SW480 (cell line): ENCODE data around the gene CYBA.

ENCODE experiments used
- DNase-seq: peaks from one replicate; pipeline ENCODE4 v3.0.0-alpha.2; 2016; ENCODE audit warnings: low spot score

The CYBA gene

DNA sequence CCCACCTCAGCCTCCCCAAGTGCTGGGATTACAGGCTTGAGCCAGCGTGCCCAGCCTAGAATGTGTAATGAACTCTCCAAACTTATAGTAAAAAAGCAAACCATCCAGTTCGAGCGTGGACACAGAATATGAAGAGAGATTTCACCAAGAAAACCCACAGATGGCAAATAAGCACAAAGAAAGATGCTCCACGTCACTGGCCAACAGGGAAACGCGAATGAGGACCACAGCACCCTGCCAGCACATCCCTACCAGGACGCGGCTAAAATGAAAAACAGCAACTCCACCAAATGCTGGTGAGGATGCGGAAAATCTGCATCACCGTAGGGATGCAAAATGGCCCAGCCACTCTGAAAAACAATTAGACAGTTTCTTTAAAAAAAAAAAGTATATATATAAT, 10.6 kb upstream of the CYBA start:
- DNase-seq, result no peak

DNA sequence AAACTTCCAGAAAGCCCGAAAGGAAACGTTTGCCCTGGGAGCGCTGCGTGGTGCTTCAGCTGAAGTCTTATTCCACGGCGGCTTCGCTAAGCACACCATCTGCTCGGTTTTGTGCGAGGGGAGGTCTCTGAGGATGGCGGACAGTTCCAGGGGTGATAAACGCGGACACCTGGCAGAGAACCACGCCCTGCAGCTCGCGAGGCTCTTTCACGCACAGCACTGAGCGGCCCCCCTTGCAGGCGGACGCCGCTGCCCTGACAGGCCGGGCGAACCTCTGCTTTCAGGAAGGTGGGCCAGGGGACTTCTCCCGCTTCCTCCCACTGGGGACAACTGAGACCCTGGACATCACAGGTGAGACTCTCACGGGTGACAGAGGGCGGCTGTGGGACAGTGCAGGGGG, 8.3 kb upstream of the CYBA start:
- no peak for DNase-seq

DNA sequence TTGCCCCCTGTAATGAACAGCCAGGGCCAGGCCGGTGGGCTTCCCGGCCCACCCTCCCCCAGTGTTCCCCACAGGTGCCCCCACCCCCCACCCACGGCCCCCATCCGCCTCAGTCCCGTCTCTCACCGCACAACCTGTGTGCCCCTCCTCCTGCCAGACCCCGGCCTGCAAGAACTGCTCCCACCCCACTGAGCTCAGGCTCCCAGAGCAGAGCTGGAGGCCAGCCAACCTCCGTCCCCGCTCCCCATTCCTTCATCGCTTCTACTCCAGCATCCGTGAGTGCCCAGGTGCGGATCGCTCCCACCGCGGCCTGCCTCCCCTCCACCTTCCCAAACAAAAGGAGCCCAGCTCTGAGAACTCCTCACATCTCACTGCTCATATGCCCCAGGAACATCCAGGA, 7.9 kb upstream of the CYBA start:
- no peak for DNase-seq

DNA sequence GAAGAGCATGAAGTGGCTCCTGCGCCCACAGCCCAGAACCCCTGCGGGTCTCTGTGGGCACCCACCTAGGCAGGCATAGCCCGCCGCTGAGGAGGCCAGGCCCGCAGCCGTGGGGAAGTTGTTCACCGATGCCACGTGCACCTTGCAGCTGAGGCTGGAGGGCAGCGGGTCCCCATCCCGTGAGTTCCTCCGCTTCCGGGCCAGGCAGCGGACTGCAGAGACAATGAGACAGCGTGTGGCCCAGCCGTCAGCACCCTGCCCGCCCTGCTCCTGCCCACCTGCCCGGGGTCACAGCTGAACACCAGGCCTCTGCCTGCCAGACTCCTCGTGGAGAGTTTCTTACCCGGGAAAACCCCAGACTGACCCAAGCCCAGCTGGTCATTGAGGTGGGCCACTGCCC, 6.5 kb upstream of the CYBA start:
- no peak for DNase-seq

DNA sequence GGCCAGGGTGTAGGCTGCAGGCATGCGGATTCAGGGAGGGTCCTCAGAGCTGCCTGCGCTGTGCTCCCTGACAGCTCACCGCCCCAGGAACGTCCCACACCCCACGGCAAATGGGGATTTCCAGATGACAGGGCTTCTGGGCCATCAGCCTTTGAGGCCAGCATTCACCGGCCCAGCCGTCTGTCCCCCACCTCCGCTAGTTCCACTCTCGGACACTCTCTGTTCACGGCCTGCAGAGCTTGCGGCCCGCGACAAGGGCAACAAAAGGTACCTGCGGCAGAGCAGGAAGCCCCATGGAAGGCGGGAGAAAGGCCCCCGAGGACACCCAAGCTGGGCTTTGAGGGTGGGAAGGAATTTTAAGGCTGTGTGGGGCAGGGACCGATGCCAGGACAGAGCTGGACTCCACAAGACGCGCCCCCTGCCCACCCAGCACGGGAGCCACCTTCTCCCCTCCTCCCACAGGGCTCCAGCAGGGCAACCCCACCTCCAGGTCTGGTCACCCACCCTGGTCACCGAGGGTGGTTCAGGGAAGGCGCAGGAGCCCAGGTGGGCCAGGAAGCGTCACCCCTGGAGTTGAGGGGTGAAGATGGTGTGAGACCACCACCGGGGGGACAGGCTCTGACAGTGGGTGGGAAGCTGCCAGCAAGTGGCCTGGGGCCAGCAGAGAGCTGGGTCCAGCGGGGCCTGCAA, 5.6 kb upstream of the CYBA start:
- DNase-seq, result no peak

DNA sequence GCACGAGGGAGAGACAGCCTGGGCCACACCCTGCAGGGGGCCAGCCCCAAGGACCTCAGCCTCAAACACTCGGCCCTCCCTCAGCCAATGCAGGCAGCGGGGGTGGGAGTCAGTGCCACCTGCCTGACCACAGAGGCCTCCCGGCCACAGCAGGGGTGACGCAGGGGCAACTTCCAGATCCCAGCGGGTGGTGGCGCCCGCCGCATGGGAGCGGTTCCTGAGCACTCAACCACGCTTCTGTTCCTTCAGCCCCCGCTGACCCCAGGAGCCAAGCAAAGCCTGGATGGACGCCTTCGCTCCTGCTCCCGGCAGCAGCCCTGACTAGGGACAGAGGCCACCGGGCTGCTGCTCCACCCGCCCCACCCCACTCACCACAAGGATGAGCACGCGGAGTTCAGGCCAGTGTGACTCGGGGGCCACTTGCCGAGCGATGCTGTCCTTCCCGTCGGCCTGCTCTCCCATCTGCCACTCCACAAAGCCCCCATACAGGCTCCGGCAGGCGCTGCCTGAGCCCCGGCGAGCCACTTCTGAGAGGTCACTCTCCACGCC, 5.0 kb upstream of the CYBA start:
- no peak for DNase-seq

DNA sequence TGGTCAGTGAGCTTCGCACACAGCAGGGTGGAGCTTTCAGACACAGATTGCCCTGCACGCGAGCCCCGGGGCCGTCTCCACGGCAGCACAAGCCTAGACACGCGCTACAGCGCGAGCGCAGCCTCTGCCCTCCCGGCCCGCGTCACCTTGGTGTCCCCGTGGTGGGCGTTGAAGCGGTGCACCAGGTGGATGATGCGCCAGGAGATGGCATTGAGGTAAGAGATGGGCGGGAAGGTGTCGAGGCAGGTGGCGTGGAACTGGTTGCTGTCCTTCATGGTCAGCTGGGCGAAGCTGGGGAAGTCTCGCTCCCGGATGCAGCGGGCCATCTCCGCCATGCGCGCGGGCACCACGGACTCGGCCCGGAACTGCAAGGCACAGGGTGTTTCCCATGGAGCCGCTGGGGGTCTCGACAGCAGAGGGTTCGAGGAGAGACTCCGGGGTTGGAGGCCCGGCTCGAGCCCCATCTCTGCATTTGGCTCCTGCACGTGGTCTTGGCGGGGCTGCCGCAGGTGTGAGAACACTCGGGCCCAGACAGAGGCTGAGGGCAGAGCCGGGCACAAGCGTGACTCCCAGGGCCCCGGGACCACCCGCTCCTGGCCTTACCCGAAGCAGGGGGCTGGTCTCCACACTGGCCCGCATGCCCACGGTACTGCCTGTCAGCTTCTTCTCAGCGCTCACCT, 4.3 kb upstream of the CYBA start:
- no peak for DNase-seq

DNA sequence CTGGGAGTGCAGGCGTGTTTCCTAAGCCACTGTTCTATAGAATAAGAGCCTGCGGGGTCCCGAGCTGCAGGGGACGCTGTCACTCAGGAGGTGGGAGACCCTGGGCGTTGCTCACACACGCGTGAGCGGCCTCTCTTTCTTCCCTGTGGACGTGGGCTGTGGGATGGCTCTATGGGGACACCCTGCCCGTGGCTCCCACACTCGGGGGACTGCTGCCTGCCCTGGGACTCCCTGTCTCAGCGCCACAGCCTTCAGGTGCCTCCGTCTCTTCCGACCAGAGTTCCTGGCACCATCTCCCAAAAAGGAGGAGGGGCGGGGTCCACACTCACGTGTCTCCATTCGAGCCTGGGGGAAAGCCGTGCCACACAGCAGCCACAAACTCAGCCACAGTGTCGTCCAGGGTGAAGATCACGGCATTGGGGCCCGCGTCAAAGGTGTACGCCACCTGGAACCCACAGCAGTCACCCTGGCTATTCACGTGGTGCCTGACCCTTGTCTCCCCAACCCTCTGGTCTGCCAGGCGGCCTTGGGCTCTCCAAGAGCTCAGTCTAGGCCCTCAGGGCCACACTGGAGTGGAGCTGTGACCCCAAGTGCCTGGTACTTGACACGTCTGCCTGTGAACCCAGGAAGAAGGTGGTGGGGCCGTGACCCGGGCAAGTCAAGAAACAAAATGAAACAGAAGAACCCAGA, 3.7 kb upstream of the CYBA start:
- DNase-seq, result no peak

DNA sequence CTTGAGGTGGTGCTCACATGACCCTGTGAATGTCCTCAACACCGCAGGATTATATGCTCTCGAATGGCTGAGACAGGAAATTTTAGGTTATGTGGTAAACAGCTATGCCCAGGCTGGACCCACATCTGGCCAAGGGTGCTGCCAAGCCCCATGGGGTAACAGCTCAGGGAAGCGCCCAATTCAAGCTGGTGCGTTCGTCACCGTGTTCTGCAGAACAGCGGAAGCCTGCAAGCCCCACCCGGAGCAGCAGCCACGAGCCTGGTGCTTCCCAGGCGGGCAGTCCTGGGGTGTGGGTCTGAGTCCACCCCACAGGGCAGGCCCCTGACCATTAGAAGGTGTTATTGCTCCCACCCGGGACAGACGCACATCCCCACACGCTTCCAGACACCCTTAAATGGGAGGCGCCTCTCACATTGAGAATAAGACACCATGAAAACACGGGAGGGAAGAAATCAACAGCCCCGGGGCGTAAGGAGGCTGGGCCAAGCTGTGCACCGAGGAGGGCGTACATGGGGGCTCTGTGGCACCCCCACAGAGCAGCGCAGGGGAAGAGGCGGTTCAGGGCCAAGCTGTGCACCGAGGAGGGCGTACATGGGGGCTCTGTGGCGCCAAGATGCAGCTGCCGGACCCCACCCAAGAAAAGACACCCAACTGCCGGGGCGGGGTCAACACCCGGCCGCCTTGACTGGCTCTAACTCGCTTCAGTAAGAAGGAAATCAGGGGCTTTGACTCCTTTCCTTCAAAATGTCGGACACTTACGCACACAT, 2.9 kb upstream of the CYBA start:
- no peak for DNase-seq

DNA sequence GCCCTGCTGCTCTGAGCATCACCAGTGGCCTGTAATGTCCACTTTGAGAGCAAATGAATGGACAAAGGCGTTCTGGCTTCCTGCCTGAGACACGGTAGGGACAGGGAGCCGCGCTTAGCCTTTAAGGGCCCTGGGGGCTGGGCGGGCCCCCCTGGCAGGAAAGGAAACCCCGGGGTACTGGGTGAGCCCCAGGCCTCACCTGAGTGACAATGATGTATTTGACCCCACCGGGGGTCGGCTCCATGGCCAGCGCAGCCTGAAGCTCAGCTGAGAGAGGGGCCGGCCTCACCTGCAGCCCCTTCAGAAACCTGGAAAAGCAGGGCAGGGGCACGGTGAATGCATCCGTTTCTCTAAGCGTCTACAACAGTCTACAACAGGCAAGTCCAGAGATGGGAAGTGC, 2.2 kb upstream of the CYBA start:
- DNase-seq, result no peak

DNA sequence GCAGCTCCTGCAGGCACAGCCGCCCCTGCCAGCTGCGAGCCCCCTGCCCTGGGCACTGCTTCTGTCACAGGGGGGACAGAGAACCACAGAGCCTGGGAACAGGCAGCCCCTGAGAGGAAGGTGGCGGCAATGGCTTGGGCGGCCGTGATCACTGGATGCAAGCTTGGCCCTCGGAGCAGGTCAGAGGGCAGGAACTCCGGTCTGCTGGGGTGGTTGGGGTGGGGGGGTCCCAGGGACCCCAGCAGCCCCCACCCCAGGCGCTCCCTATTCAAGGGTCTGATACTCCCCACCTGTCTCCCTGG, 1.9 kb upstream of the CYBA start:
- no peak for DNase-seq

DNA sequence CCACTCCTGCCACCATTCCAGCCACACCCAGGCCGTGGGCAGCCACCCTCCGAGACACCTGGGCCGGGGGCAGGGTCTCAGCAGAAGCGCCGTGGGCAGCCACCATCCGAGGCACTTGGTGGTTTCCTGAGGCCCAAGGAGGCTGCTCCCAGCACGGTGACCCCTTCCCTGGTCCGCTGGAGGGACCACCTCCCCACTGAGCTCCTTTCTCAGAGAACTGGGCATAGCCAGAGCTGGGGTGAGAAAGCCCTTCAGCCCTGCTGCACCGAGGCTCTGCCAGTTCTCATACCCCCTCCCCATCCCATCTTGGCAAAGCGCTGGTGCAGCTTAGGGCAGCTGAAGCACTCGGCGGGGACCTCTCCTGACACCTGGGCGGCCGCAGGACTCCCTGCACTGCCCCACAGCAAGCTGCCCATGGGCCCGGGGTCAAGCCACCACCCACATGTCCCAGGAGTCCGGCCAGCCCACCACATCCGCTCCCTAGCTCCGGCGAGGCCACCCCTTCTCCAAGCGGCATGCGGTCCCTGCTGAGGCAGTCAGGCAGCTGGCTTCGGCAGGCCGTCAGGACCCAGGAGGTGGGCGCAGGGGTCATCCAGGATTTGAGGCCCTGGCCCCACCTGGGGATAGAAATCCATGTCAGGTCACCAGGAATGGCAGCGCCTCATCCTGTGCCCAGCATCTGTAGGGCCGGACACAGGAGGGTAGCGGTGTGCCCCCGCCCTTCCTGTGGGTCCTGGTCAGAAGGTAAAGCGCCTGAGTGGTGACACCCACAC, 1.3 kb upstream of the CYBA start:
- DNase-seq, result no peak

DNA sequence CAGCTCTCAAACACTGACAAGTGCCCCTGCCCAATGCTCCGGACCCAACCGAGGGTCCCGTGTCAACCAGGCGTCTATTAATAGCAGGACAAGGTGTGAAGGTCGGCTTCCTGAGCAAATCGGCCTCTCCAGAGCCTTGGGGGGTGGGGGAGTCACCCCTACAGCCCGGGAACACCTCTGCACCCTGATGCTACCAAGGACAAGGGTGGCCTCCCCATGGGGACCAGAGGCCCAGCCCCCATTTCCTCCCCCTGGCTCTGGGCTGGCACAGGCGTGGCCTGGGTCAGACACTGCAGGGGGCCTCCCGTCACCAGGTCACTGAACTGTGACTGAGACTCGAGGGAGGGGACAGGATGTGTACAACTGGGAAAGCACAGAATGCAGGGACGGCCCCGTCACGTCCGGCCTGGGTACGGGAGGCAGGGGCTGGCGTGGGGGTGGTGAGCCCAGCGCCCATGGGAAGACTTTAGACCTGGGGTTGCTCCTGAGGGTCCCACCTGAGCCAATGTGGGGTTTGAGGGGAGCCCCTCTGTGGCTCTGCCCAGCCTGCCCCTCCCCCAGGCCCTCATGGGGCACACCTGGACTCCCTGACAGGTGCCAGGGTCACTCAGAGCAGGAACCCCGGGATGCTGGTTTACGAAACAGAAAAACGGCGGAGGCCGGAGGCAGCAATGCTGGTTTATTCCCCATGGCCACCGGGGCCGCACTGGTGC, 579 bp upstream of the CYBA start:
- peak; percentile 42 for DNase-seq

DNA sequence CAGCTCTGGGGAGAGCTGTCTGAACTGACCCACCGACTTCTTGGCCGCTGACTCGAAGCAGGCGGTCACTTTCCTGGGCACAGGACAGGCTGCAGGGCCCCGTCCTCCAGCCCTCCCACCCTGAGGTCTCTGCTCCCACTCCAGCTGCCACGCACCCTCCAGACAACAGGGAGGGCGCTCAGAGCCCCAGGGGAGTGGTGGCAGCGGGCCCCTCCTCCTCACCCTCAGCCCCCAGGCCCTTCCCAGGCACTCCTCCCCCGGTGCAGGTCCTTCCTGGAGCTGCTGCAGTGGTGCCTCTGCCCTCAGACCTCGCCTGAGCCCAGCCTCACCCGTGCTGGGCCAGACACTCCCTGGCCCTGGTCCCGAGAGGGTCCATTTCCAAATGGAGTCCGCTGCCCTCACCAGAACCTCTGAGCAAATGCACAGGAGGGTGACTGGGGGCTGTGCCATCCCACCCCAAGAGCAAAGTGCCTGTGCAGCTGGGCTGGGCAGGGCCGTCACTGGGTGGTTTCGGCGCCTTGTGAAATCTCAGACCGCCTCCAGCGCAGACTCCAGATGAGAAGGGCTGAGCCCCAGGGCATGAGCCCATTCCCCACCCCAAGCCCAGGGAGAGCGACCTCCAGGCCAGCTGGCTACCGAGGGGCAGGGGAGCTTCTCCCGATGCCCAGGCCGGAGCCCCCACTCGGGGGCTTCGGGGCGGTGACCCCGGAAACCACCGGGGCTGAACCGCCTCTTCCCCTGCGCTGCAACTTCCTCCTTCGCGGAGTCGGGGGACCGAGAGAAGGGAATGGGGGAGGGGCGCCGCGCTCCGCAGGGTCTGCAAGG, 717 bp downstream of the CYBA start:
- no peak for DNase-seq

DNA sequence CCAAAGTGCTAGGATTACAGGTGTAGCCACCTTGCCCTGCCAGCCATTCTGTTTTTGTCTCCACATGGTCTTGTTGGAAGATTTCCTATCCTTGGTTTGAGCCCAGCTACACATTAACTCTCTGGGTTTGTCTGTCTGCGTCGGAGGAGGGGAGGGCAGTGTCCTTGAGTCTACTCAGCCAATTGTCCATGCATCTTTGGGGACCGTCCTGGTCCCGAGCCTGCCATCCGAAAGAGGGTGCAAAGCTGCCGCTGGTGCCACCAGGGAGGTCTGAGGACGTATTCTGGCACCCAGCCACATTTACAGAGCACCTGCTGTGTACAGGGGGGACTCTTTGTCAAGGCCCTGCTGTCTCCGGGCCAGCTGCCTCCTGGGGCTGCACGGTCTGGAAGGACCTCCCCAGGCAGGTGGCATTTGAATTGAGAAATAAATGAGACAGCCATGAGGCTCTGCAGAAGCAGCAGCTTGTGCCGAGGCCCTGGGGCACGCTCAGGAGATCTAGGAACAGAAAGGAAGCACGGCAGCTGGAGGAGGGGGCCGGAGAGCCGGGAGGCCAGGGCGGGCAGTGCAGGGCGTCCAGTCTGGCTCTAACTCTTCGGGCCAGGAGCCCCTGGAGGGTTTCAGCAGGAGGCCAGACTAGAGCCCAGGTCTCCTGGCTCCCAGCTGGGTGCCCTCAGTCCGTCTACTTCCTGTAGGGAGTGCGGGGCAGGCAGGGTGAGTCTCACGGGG, 1.5 kb downstream of the CYBA start:
- no peak for DNase-seq

DNA sequence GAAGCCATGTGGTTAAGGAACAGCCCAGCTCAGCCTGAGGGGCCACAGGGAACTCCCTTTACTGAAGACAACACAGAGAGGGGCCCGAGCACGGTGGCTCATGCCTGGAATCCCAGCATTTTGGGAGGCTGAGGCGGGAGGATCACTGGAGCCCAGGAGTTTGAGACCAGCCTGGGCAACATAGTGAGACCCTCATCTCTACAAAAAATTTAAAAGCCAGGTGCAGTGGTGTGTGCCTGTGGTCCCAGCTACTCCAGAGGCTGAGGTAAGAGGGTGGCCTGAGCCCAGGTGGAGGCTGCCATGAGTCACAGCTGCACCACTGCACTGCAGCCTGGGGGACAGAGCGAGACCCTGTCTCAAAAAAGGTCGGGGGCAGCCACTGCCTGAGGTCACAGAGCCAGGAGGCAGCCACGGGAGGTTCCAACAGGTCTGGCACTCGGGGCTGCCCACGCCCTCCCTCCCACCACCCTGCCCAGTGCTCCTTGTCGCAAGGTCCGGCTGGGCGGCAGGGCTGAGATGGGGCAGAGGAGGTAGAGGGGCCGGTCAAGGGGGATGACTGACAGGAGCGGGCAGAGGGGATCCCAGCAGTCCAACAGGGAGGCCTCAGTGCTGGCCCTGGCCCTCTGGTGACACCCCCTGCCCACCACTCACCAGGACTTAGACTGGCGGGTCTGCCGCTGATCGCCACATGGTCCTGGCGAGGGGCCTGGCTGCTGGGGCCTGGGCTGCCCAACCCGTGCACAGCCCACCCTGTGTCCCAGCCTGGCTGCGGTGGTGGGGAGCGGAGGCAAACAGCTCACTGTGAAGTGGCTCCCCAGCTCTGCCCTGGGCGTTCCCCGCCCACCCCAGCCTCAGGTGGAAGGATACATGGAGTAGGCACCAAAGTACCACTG, 3.4 kb downstream of the CYBA start:
- no peak for DNase-seq

DNA sequence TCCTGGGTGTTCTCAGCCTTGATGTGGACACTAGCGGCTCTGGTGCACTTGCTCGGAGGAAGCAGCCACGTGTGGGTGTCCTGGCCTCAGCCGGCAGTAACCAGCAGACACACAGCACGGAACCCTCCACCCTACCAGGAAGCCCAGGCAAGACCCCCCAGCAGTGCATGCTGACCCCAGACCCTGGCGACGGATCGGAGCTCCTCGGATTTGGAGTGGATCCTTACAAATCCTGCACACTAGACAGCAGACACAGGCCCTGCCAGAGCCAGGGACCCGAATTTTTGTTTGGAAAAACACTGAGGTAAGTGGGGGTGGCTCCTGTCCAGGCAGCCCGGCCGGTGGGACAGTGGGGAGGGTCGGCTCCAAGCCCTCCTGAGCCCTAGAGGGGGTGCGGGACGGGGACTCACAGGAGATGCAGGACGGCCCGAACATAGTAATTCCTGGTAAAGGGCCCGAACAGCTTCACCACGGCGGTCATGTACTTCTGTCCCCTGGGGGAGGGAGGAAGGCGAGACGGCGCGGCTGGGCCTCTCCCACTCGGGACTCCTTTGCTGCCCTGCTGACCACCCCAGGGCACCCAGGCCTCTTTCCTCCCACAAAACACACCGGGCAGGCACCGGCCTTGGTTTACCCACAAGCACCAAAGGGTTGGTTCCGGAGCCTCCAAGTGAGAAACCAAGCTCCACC, 4.4 kb downstream of the CYBA start:
- no peak for DNase-seq

DNA sequence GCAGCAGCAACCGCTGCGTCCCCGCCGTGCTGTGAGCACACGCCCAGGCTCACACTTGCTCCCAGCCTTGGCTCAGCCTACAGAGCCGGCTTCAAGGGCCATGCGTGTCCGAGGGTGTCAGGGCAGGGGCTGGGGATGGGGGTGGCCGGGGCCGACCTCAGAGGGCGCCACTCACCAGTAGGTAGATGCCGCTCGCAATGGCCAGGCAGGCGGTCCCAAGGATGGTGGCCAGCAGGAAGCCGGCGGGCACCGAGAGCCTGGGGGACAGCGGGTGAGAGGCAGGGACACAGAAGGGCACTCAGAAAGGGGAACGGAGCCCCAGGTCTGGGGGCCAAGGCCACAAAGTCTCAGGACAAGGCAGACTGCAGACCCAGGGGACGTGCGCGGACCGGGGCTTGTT, 4.9 kb downstream of the CYBA start:
- no peak for DNase-seq
